Neural progenitor cell (in vitro differentiated cells): ENCODE results near the gene MARCHF3.

Experiments
- EZH2 ChIP-seq: fragments of 200-600 bp; sonication (generic); IDR thresholded peaks from 2 replicates; pipeline ENCODE4 v1.6.1; 2017; ENCODE audit warnings: antibody characterized with exemption, mild to moderate bottlenecking, moderate library complexity
- EZH2phosphoT487 ChIP-seq: fragments of 200-600 bp; sonication (generic); IDR thresholded peaks from 2 replicates; pipeline ENCODE4 v1.6.1; 2017; ENCODE audit warnings: antibody characterized with exemption
- TF ChIP-seq, protein P1 (sequence below): fragments of 200-600 bp; sonication (generic); IDR thresholded peaks from 2 replicates; pipeline ENCODE4 v1.5.1; 2017; ENCODE audit warnings: antibody characterized with exemption, mild to moderate bottlenecking

DNA sequence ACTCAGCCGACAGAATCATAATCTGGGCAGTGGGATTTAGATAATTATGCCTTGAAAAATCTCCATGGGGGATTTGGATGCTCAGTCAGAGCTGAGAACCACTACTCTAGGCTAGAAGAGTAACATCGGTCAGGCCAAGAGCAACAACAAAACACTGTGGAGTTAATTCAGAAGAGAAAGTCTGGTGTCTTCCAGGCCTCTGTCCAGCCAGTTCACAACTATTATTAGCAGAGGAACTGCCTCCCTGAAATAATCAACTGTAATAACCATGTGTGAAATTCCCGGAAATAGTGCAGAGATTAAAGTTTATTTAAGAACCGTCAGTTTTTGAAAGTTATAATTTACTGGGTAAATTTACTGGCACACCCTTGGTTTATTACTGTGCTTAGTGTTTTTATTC lies 8.2 kb upstream of the MARCHF3 start:
- TF ChIP-seq, protein P1, sequence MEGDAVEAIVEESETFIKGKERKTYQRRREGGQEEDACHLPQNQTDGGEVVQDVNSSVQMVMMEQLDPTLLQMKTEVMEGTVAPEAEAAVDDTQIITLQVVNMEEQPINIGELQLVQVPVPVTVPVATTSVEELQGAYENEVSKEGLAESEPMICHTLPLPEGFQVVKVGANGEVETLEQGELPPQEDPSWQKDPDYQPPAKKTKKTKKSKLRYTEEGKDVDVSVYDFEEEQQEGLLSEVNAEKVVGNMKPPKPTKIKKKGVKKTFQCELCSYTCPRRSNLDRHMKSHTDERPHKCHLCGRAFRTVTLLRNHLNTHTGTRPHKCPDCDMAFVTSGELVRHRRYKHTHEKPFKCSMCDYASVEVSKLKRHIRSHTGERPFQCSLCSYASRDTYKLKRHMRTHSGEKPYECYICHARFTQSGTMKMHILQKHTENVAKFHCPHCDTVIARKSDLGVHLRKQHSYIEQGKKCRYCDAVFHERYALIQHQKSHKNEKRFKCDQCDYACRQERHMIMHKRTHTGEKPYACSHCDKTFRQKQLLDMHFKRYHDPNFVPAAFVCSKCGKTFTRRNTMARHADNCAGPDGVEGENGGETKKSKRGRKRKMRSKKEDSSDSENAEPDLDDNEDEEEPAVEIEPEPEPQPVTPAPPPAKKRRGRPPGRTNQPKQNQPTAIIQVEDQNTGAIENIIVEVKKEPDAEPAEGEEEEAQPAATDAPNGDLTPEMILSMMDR = no peak
- TF ChIP-seq EZH2 (no peak), EZH2phosphoT487 (no peak)
